Measurements from ENCODE around the gene GALT. TPM values are rescaled to one million over a fixed set of nuclear protein-coding genes. Genes with fewer than 3 reads are reported as not detected.

GALT gene
- total and polyA plus RNA-seq, 4 donors, result 58.6 to 196 (median 115) TPM

DNA sequence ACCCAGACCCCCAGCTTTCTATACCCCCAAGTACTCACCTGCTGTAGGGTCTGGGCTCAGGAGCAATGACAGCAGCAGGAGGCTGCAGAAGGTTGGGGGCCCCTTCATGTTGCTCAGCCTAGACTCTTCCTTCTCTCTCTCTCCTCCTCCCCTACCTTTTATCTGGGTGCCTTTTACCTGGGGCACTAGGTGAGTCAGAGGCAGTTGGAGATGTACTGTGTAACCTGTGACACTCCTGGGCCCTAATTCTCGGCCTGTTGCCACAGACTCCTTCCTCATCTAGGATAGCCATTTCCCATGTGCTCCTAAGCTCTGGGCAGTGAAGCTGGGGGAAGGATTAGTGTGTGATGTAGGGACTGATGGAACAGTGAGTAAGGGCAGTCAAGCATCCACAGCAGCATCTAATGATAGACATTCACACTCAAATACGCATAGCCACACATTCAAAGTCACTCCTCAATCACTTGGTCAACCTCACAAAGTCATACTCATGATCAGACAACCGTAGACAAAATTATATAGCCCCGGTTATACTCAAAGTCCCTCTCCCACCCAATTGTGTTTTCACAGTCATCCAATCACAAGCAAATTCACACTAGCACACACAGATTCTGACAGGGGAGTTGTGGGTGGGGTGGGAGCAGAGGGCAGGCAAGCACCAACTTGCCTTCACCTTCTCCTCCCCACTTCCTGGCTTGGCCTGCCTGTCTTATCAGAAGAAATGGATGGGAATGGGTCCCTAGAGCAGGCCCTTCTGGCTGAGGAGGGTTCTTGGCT lies 16.2 kb downstream of the GALT start, which contains the start of gene CCL27:
Gene CCL27, minus strand, starts transcription at position 132 of the 777 bp plus-strand sequence. Its CDS starts 24 bp downstream, at position 108.
- Histone ChIP-seq H3K4me1 (ENCODE audit: control insufficient read depth in 4 of 4, insufficient read depth in 4 of 4, low read length in 3 of 4) (peaks cover 4 to 23% (median 13%) of the 10 kb centered on the region in 4 donors), H3K36me3 (ENCODE audit: control insufficient read depth in 4 of 4, insufficient read depth in 3 of 4, low read depth in 1 of 4, low read length in 3 of 4) (peaks cover 0 to 14% (median 0%) of the 10 kb centered on the region in 4 donors), H3K27me3 (ENCODE audit: control insufficient read depth in 4 of 4, insufficient read depth in 4 of 4, low read length in 3 of 4) (no peaks in the 10 kb centered on the region), H3K9me3 (ENCODE audit: control insufficient read depth in 4 of 4, low read length in 3 of 4) (no peaks in the 10 kb centered on the region), H3K4me3 (ENCODE audit: low read depth in 1 of 3, low read length in 3 of 3) (no peak within 1 kb of the TSS), H3K27ac (ENCODE audit: low read depth in 1 of 2, low read length in 2 of 2) (no peak within 1 kb of the TSS), H3K9ac (ENCODE audit: low read depth in 1 of 2, low read length in 2 of 2) (no peak within 1 kb of the TSS)
- TF ChIP-seq TAF1 (conservative IDR thresholded peaks at IDR 0.05) (no peak), JUND (IDR thresholded peaks at IDR 0.05) (no peak), FOXA2 (IDR thresholded peaks at IDR 0.05) (no peak)
- 95% methylated on average over 4 of the region's 4 CpGs for WGBS
- DNase-seq (ENCODE audit: low spot score), result no peak

DNA sequence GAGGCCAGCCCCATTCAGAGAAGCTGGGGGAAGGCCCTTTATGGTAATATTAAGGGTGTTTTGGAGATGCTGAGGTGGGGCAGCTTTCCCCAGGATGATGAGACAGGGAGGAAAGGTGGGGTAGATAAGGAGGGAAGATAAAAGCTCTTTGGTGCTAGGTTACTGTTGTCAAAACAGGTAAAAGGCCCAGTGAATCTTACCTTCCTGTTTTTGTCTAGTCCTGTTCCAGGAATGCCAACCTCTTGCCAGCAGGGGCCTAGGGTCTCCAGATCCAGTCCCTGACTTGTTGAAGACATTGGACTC lies 16.8 kb downstream of the GALT start:
- H3K9me3 ChIP-seq (ENCODE audit: control insufficient read depth in 4 of 4, low read length in 3 of 4), result no peaks in the 10 kb centered on the region

More for the DNA sequence above, 16.8 kb downstream of the GALT start:
- peaks cover 4 to 25% (median 13%) of the 10 kb centered on the region in 4 donors for H3K4me1 ChIP-seq (ENCODE audit: control insufficient read depth in 4 of 4, insufficient read depth in 4 of 4, low read length in 3 of 4)
- TF ChIP-seq RXRA (IDR thresholded peaks at IDR 0.05) (no peak), GABPA (IDR thresholded peaks at IDR 0.05 in 1 of 2, conservative IDR thresholded peaks at IDR 0.05 in 1 of 2) (no peak), RAD21 (IDR thresholded peaks at IDR 0.05) (no peak), EGR1 (IDR thresholded peaks at IDR 0.05; ENCODE audit: low read depth in 2 of 2) (no peak), HNF4A (conservative IDR thresholded peaks at IDR 0.05) (no peak), SP1 (IDR thresholded peaks at IDR 0.05) (no peak), YY1 (IDR thresholded peaks at IDR 0.05) (no peak), TAF1 (conservative IDR thresholded peaks at IDR 0.05) (no peak), FOXA1 (IDR thresholded peaks at IDR 0.05) (no peak), JUND (IDR thresholded peaks at IDR 0.05) (no peak), FOXA2 (IDR thresholded peaks at IDR 0.05) (no peak), HNF4G (IDR thresholded peaks at IDR 0.05) (no peak)
- TF ChIP-seq, protein P1, sequence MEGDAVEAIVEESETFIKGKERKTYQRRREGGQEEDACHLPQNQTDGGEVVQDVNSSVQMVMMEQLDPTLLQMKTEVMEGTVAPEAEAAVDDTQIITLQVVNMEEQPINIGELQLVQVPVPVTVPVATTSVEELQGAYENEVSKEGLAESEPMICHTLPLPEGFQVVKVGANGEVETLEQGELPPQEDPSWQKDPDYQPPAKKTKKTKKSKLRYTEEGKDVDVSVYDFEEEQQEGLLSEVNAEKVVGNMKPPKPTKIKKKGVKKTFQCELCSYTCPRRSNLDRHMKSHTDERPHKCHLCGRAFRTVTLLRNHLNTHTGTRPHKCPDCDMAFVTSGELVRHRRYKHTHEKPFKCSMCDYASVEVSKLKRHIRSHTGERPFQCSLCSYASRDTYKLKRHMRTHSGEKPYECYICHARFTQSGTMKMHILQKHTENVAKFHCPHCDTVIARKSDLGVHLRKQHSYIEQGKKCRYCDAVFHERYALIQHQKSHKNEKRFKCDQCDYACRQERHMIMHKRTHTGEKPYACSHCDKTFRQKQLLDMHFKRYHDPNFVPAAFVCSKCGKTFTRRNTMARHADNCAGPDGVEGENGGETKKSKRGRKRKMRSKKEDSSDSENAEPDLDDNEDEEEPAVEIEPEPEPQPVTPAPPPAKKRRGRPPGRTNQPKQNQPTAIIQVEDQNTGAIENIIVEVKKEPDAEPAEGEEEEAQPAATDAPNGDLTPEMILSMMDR (IDR thresholded peaks at IDR 0.05; ENCODE audit: low read depth, low read length, missing input control), result no peak
- TF ChIP-seq, protein P2, sequence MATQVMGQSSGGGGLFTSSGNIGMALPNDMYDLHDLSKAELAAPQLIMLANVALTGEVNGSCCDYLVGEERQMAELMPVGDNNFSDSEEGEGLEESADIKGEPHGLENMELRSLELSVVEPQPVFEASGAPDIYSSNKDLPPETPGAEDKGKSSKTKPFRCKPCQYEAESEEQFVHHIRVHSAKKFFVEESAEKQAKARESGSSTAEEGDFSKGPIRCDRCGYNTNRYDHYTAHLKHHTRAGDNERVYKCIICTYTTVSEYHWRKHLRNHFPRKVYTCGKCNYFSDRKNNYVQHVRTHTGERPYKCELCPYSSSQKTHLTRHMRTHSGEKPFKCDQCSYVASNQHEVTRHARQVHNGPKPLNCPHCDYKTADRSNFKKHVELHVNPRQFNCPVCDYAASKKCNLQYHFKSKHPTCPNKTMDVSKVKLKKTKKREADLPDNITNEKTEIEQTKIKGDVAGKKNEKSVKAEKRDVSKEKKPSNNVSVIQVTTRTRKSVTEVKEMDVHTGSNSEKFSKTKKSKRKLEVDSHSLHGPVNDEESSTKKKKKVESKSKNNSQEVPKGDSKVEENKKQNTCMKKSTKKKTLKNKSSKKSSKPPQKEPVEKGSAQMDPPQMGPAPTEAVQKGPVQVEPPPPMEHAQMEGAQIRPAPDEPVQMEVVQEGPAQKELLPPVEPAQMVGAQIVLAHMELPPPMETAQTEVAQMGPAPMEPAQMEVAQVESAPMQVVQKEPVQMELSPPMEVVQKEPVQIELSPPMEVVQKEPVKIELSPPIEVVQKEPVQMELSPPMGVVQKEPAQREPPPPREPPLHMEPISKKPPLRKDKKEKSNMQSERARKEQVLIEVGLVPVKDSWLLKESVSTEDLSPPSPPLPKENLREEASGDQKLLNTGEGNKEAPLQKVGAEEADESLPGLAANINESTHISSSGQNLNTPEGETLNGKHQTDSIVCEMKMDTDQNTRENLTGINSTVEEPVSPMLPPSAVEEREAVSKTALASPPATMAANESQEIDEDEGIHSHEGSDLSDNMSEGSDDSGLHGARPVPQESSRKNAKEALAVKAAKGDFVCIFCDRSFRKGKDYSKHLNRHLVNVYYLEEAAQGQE (IDR thresholded peaks at IDR 0.05), result no peak
- TF ChIP-seq, protein P3, sequence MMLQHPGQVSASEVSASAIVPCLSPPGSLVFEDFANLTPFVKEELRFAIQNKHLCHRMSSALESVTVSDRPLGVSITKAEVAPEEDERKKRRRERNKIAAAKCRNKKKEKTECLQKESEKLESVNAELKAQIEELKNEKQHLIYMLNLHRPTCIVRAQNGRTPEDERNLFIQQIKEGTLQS (IDR thresholded peaks at IDR 0.05), result no peak
- TF ChIP-seq, protein P4, sequence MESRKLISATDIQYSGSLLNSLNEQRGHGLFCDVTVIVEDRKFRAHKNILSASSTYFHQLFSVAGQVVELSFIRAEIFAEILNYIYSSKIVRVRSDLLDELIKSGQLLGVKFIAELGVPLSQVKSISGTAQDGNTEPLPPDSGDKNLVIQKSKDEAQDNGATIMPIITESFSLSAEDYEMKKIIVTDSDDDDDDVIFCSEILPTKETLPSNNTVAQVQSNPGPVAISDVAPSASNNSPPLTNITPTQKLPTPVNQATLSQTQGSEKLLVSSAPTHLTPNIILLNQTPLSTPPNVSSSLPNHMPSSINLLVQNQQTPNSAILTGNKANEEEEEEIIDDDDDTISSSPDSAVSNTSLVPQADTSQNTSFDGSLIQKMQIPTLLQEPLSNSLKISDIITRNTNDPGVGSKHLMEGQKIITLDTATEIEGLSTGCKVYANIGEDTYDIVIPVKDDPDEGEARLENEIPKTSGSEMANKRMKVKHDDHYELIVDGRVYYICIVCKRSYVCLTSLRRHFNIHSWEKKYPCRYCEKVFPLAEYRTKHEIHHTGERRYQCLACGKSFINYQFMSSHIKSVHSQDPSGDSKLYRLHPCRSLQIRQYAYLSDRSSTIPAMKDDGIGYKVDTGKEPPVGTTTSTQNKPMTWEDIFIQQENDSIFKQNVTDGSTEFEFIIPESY (IDR thresholded peaks at IDR 0.05), result no peak
- TF ChIP-seq, protein P5, sequence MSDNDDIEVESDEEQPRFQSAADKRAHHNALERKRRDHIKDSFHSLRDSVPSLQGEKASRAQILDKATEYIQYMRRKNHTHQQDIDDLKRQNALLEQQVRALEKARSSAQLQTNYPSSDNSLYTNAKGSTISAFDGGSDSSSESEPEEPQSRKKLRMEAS (IDR thresholded peaks at IDR 0.05), result no peak
- no peak overlapping the region for H3K27ac ChIP-seq (ENCODE audit: low read depth in 1 of 2, low read length in 2 of 2)
- H3K4me3 ChIP-seq (ENCODE audit: low read depth in 1 of 3, low read length in 3 of 3), result no peak overlapping the region
- no peak for DNase-seq (ENCODE audit: low spot score)
- H3K36me3 ChIP-seq (ENCODE audit: control insufficient read depth in 4 of 4, insufficient read depth in 3 of 4, low read depth in 1 of 4, low read length in 3 of 4), result peaks cover 0 to 14% (median 0%) of the 10 kb centered on the region in 4 donors
- no peak overlapping the region for H3K9ac ChIP-seq (ENCODE audit: low read depth in 1 of 2, low read length in 2 of 2)
- H3K27me3 ChIP-seq (ENCODE audit: control insufficient read depth in 4 of 4, insufficient read depth in 4 of 4, low read length in 3 of 4), result no peaks in the 10 kb centered on the region

All from liver (tissue), 9 donors.